ENCODE results near the gene YARS1.

DNA sequence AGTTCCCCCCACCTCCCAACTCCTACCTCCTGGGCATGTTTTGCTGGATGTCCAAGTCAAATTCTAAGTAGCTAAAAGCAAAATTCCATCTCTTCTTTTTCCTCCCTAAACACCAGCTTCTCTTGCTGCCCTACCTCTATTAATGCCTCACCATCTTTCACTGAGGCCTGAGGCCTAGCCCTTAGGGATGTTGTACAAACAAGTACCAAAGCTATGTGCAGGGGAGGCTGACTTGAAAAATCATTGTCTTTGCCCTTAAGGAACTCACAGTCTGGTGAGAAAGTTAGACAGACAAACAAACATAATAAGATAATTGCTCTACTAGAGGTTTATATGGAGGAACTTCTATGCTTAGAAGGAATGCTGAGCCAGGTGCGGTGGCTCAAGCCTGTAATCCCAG lies 89.3 kb downstream of the YARS1 start:
- TF ChIP-seq YY1 (IDR thresholded peaks at IDR 0.05; ENCODE audit: insufficient read depth, insufficient read length) (no peak), ZNF274 (IDR thresholded peaks at IDR 0.05; ENCODE audit: low read depth, low read length) (no peak)
